Spleen (tissue), 7 donors: ENCODE results near the gene ELFN2.

Experiments
- POLR2A ChIP-seq, 3 donors: fragments of 450-650 bp; IDR thresholded peaks; one replicate each; pipeline ENCODE4 v1.5.1; 2017; ENCODE audit warnings: antibody characterized with exemption in 3 of 3, mild to moderate bottlenecking in 1 of 3
- TF ChIP-seq, protein P1 (sequence below), 11 experiments: fragments of 200-600 bp in 7 of 11; fragments of 450-650 bp in 4 of 11; sonication (generic) in 4 of 11; IDR thresholded peaks in 8 of 11; conservative IDR thresholded peaks in 3 of 11; 1 replicate in 7 of 11; 2 replicates in 4 of 11; pipeline versions ENCODE4 v1.4.0 to v1.8.0; 2016 to 2021; ENCODE audit warnings: antibody characterized with exemption in 11 of 11, inconsistent platforms in 4 of 11, mild to moderate bottlenecking in 1 of 11
- donor health status: DM: no; HTN: no; CAD: no; lungs with moderate emphysema.
- donor health status: DM: no; HTN: no; CAD: no.
- donor health status: DM: no; HTN: no; CAD: no.

DNA sequence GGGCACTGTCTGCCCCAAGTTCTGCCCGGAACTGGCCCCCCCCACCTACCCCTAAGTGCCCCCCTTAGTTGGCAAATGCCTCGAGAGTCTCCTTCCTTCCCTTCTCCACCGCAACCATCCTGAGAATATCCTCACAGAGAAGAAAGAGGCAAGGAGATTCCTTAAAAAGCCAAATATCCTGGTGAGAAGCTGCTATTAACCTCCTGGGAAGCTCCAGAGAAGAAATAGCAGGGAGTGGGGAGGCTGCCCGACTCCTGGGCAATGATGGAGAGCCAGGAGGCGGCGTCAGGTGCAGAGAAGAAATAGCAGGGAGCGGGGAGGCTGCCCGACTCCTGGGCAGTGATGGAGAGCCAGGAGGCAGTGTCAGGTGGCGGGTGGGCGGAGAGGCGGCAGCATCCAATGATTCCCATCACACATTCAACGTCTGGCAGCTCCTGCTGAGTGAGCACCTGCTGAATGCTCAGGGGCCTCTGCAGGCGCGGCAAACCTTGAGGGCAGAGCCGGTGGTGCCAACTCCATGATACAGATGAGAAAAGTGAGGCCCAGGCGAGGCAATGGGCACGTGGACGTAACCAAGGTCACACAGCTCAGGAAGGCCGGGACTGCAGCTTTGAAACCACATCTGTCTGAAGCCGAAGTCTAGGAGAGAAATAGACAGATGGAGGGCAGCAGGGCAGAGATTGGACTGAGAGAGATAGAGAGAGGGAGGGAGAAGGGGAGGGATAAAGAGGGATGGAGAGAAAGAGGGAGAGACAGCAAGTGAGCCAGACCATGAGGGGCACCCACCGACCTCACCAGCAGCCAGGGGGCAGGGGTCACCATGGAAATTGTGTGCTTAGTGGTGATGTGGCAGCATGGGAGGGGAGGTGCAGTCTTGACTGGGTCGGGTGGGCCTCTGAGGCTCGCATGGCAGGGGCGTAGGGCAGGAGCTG lies 86.7 kb downstream of the ELFN2 start:
- TF ChIP-seq, protein P1, sequence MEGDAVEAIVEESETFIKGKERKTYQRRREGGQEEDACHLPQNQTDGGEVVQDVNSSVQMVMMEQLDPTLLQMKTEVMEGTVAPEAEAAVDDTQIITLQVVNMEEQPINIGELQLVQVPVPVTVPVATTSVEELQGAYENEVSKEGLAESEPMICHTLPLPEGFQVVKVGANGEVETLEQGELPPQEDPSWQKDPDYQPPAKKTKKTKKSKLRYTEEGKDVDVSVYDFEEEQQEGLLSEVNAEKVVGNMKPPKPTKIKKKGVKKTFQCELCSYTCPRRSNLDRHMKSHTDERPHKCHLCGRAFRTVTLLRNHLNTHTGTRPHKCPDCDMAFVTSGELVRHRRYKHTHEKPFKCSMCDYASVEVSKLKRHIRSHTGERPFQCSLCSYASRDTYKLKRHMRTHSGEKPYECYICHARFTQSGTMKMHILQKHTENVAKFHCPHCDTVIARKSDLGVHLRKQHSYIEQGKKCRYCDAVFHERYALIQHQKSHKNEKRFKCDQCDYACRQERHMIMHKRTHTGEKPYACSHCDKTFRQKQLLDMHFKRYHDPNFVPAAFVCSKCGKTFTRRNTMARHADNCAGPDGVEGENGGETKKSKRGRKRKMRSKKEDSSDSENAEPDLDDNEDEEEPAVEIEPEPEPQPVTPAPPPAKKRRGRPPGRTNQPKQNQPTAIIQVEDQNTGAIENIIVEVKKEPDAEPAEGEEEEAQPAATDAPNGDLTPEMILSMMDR (IDR thresholded peaks at IDR 0.05 in 8 of 11, conservative IDR thresholded peaks at IDR 0.05 in 3 of 11): no peak
- no peak for TF ChIP-seq POLR2A (IDR thresholded peaks at IDR 0.05)
